GM12892 (cell line): ENCODE data around the gene LRIG3.

Experiments used
- POLR2A ChIP-seq: IDR thresholded peaks from 2 replicates; pipeline ENCODE4 v1.6.1; 2011; ENCODE audit warnings: low read depth, low read length, control low read depth
- TAF1 ChIP-seq: IDR thresholded peaks from 2 replicates; pipeline ENCODE4 v1.6.1; 2011; ENCODE audit warnings: low read depth, mild to moderate bottlenecking, control low read depth, low read length, borderline replicate concordance

GRCh38 chr12:58938440-58938839, 18.1 kb upstream of the LRIG3 start:
- TF ChIP-seq TAF1 (no peak), POLR2A (no peak)
